ENCODE measurements around the gene CD300LB.
"Not testable (repeated sequence)": the region's sequence is repeated elsewhere in the genome, so short reads cannot be mapped to it uniquely, and the experiment has no call there.

The CD300LB gene

DNA sequence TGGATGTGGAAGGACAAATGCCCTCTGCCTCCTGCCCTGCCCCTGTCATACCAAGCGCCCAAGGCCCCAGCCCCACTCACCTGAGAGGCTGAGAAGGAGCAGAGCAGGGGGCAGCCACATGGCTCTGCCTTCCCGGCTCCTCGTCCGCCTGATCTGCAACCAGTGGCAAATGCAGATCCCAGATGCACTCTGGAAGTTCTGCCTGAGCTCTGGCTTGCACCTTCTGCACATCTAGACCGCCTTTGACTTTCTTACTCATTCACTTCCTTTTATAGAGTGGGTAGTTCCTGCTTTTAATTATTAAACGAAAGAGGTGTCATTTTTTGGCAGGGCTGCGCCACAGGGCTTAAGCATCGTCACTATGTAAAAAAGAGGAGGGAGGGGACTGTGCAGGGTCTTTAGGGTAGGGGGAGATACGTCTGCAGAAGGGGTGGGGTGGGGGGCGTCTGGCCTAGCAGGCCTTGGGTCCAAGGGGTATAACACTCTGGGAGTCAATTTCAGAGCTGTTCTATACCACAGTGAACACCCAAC, at the start of gene CD300LB:
TSS of gene CD300LB (minus strand) at position 245 of the 531 bp plus-strand sequence. CDS start at position 120, 125 bp downstream.
- DNase-seq (ENCODE audit: low read depth in 1 of 2, low spot score in 1 of 2): no peak

DNA sequence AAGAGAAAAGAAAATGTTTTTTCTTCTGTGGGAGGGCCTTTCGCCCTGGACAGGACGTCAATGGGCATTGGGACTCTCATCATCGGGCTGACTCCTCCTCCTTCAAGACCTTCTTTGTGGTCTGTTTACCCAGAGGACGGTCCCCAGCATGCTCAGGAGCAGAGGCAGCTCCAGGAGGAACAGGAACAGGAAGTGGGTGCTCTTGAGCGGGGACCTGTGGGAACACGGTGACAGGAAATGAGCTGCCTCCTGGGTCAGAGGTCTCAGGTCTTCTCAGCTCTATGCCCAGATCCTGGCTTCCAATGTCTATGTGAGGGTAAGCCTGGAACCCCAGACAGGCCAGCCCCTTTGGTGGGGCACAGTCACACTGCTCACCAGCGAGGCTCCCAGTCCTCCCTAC, 48.6 kb upstream of the CD300LB start:
- no peak for DNase-seq (ENCODE audit: low read depth in 1 of 2, low spot score in 1 of 2)

- no peak for DNase-seq (ENCODE audit: low read depth in 1 of 2, low spot score in 1 of 2)
These were observed 47.7 kb upstream of the CD300LB start for GRCh38 chr17:74578979-74579378.

DNA sequence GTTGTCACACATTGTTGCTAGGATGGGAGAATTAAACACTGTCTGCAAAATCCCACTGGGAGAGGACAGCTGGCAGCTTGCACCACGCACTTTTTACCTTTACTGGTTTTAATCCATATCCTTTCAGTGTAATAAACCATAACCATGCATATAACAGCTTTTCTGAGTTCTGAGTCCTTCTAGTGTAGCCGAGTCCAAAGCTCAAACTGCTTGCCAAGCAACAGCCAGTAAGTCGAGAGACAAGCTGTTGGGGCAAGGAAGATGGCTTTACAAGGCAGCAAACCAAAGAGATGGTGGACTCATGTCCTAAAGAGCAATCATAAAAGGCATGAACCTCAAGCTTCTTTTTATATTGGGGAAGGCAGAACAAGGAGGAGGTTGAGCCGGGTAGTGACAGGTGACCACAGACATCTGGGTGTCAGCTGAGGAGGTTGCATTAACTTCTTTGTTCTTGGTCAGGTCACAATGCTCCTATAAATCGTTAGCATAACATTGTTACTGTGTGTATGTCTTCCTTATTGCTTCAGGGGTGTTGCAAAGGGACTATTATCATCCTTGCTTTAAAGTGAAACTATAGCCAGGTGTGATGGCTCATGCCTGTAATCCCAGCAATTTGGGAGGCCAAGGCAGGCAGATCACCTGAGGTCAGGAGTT, 43.3 kb upstream of the CD300LB start:
- no peak for DNase-seq (ENCODE audit: low read depth in 1 of 2, low spot score in 1 of 2)

DNA sequence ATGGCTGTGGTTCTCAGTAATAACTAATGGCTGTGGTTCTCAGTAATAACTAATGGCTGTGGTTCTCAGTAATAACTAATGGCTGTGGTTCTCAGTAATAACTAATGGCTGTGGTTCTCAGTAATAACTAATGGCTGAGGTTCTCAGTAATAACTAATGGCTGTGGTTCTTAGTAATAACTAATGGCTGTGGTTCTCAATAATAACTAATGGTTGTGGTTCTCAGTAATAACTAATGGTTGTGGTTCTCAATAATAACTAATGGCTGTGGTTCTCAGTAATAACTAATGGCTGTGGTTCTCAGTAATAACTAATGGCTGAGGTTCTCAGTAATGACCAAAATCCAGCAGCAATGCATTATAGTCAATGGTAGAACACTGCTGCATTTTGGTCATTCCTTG, 42.4 kb upstream of the CD300LB start:
- DNase-seq (ENCODE audit: low read depth in 1 of 2, low spot score in 1 of 2): not testable (repeated sequence)

DNA sequence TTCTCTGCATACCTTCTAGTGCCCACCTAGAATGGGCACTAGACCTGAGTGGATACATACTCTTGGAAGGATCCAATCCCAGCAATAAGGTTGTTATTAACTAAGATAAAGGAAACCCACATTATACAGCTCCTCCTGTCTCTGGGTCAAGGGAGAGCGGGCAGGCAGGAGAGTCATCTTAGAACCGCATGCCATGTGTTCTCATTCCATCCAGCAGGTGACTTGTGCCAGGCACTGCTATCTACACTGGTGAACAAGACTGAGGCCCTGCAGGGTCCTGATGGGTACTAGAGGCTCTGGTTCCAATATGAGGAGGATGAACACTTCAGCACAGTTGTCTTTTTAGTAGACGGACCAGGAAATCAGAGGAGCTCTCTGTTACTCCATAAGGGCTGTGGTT, 41.9 kb upstream of the CD300LB start:
- DNase-seq (ENCODE audit: low read depth in 1 of 2, low spot score in 1 of 2): no peak

GRCh38 chr17:74571621-74572270, 40.5 kb upstream of the CD300LB start:
- no peak for DNase-seq (ENCODE audit: low read depth in 1 of 2, low spot score in 1 of 2)

GRCh38 chr17:74569020-74570003, 38.0 kb upstream of the CD300LB start:
- DNase-seq (ENCODE audit: low read depth in 1 of 2, low spot score in 1 of 2): peak in 1 of 2 donors; percentile 8

- DNase-seq (ENCODE audit: low read depth in 1 of 2, low spot score in 1 of 2): no peak
These were observed 37.0 kb upstream of the CD300LB start for GRCh38 chr17:74568106-74568873.

DNA sequence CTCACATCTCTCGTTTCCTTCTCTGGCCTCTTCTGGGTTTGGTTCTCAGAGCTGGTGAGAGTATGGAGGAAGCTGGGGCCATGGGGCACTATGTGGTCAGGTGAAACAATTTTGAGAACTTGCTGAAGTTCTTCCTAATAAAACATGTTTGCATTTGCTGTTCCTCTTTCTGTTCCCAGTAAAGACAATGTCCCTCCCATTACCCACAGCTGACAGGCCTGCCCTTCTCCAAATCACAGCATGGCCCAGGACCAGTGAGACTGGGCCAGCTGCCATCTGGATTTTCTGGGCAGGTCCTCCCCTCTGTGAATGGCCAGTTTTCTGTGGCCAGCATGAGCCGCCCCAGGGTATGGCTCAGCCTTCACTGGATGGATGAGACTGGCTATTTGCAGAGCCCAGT, 36.1 kb upstream of the CD300LB start, which contains the start of gene CD300H:
TSS of gene CD300H (minus strand) at position 113 of the 400 bp plus-strand sequence.
- no peak for DNase-seq (ENCODE audit: low read depth in 1 of 2, low spot score in 1 of 2)

DNA sequence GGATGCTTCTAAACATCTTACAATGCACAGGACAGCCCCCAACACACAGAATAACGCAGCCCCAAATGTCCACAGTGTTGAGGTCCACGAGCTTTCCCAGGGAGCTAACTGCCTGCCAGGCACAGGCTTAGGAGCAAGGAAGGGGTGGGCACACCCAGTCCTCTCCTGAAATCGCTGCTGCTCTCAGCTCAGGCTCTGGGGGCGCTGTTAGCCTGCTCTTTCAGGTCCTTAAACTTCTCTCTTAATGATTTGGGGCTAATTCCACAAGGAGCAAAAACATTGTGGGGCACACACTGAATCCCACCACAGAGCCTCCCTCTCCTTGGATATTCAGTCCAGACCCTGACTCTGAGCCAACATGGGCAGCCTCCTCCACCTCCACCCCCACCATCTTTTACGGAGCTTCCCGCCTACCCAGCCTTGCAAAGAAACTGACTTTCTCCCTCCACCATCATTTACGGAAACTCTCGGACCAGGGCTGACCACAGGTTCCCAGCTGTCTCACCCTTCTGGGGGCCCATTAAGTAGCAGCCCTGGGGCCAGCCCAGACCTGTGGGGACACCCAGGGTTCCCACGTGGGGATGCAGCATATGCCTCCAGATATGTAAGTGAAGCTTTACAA, 35.0 kb upstream of the CD300LB start:
- no peak for DNase-seq (ENCODE audit: low read depth in 1 of 2, low spot score in 1 of 2)

DNA sequence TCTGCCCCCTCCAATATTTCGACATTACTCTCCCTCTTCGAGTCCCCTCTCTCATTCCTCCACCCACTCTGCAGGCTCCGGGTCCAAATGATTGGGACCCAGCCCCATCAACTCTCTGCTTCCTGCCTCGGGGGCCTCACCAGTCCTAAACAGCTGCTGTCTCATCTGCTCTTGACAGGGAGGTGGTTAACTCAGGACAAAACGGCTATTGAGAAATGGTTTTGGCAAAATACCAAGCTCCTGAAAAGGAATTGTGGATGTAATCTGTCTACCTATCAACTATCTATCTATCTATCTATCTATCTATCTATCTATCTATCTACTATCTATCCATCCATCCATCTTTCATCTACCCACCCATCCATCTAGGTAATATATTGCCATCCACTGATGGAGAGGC, 33.9 kb upstream of the CD300LB start:
- DNase-seq (ENCODE audit: low read depth in 1 of 2, low spot score in 1 of 2): no peak

DNA sequence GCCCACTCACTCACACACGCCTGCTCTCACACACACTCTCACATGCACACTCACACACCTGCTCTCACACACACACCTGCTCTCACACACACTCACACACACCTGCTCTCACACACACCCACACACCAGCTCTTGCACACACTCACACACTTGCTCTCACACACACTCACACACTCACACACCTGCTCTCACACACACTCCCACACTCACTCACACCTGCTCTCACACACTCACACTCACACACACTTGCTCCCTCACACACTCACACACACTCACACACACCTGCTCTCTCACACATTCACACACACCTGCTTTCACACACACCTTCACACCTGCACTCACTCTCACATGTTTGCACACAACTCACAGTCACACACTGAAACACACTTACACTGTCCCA, 32.1 kb upstream of the CD300LB start:
- DNase-seq (ENCODE audit: low read depth in 1 of 2, low spot score in 1 of 2): no peak

DNA sequence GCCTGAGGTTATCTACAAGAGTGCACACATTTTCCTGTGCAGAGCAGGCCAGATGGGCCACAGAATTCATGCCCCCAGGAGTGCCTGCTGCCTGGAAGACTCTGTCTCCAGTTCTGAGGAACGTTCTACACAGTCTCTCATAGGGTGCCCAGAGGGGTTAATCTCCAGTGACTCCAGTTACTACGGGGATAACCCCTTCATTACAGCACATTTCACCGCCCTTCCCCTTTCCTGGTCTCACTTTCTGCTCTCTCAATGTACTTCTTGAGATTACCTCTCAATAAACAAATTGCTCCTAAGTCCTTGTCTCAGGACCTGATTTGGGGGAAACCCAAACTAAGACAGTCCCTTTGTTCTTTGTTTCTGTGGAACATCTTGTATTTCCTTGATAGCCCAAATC, 30.3 kb upstream of the CD300LB start:
- DNase-seq (ENCODE audit: low read depth in 1 of 2, low spot score in 1 of 2): no peak

DNA sequence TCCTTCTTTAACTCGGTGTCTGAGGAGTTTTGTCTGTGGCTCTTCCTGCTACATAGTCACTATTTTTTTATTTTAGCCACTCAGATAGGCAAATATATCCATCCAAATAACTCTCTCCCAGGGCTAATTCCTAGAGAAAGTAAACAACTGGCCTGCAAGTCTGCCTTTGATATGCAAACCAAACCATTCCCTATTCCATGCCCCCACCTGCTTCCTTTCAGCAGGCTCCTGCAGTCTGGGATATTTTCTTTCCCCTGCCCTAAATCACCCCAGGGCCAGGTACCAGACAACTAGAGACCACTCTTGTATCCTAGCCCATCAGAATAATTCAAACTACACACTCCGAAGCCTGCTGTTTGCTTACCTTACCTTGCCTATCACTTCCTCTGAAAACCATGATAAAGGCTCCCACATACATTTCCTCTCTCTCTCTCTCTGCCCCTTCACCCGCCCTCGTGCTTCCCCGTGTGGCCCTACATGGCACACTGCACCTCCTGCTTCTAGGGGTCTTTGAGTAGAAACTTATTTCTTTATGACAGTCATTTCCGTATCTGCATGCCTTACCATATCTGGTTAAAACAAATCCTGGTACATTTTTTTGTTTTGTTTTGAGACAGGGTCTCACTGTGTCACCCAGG, 27.7 kb upstream of the CD300LB start:
- no peak for DNase-seq (ENCODE audit: low read depth in 1 of 2, low spot score in 1 of 2)

- DNase-seq (ENCODE audit: low read depth in 1 of 2, low spot score in 1 of 2): not testable (repeated sequence)
These were observed 27.1 kb upstream of the CD300LB start for GRCh38 chr17:74558402-74558801.

- DNase-seq (ENCODE audit: low read depth in 1 of 2, low spot score in 1 of 2): no peak
These were observed 24.2 kb upstream of the CD300LB start for GRCh38 chr17:74555427-74555940.

- no peak for DNase-seq (ENCODE audit: low read depth in 1 of 2, low spot score in 1 of 2)
These were observed 23.6 kb upstream of the CD300LB start for GRCh38 chr17:74554909-74555308.

GRCh38 chr17:74552037-74552436, 20.8 kb upstream of the CD300LB start:
- DNase-seq (ENCODE audit: low read depth in 1 of 2, low spot score in 1 of 2): no peak

Data from activated CD4-positive, alpha-beta T cell treated with anti-CD3 and anti-CD28 coated beads, Interleukin-2, amount 50 U/mL, for 24 hours (primary cell).